Ovary (tissue), 9 donors: ENCODE data around the gene FNDC3A. TPM values are rescaled to one million over a fixed set of nuclear protein-coding genes. Genes with fewer than 3 reads are reported as not detected.

Experiments used
- DNase-seq, 5 donors: peaks; one replicate each; pipeline ENCODE4 v3.0.0-alpha.2; 2019 to 2020
- H3K27ac ChIP-seq, 2 donors: fragments of 200-600 bp; one replicate each; pipeline versions ENCODE4 v1.5.1 to v1.8.0; 2019 to 2022
- H3K27me3 ChIP-seq: fragments of 200-600 bp; one replicate; pipeline ENCODE4 v1.8.0; 2022
- H3K36me3 ChIP-seq: fragments of 200-600 bp; sonication (generic); one replicate; pipeline ENCODE4 v1.5.1; 2019
- H3K4me1 ChIP-seq: one replicate; pipeline ENCODE4 v1.8.1; 2013; ENCODE audit warnings: mild to moderate bottlenecking, moderate library complexity; ENCODE audit not compliant: insufficient read depth
- H3K4me3 ChIP-seq: fragments of 200-600 bp; sonication (generic); one replicate; pipeline ENCODE4 v1.5.1; 2017
- H3K9me3 ChIP-seq, 2 donors: fragments of 200-600 bp in 1 of 2; sonication (generic) in 1 of 2; one replicate each; pipeline versions ENCODE4 v1.5.1 to v1.8.1; 2013 to 2019; ENCODE audit warnings: mild to moderate bottlenecking in 1 of 2, moderate library complexity in 1 of 2
- CTCF ChIP-seq, 3 donors: fragments of 450-650 bp in 2 of 3; fragments of 200-600 bp in 1 of 3; IDR thresholded peaks; one replicate each; pipeline versions ENCODE4 v1.5.1 to v1.8.0; 2016 to 2022; ENCODE audit warnings: antibody characterized with exemption in 3 of 3, mild to moderate bottlenecking in 1 of 3
- EP300 ChIP-seq: sonication (generic); formaldehyde crosslinking; IDR thresholded peaks from one replicate; pipeline ENCODE4 v1.6.1; 2017; ENCODE audit warnings: antibody characterized with exemption
- POLR2A ChIP-seq: fragments of 450-650 bp; IDR thresholded peaks from one replicate; pipeline ENCODE4 v1.6.1; 2017; ENCODE audit warnings: antibody characterized with exemption, mild to moderate bottlenecking, moderate library complexity
- WGBS, 3 donors: extraction: QIAGEN DNeasy Blood & Tissue Kit in 1 of 3; methylation state at CpG; one replicate each; pipeline versions ENCODE4 v1.1.5 to v1.1.7; 2013 to 2017; 5-methylcytosine and 5-hydroxymethylcytosine counted together
- intact Hi-C, 4 donors: fragments of 100-400 bp; cut with DNase I; formaldehyde crosslinking; loops; one replicate each; pipeline versions ENCODE4 v1.11.0 to v1.15.1; 2022 to 2023
- polyA plus RNA-seq, 2 donors: library from polyadenylated mRNA; stranded (reverse); fragments of 200-250 nt in 1 of 2; fragments of 350-450 nt in 1 of 2; fragmentation: Illumina TruSeq in 1 of 2; extraction: RNeasy Lipid Tissue Mini Kit (QIAGEN cat#74804) in 1 of 2; gene quantifications; one replicate each; pipeline ENCODE4 v1.2.3, GENCODE V29; 2013 to 2014
- total RNA-seq, 7 donors: library from RNA; depleted of rRNA in 2 of 7; stranded (reverse); fragments of >200 nt in 2 of 7; fragmentation: NEBNext Ultra II Directional in 3 of 7; extraction: Animal tissue kit (Norgen Biotek cat#: 25700) in 3 of 7; gene quantifications; one replicate each; pipeline versions ENCODE4 v1.1.0 to v1.2.4, GENCODE V29; 2016 to 2023
- donor health status: DM: no; HTN: no; CAD: no; lungs with moderate emphysema.
- donor health status: DM: no; HTN: no; CAD: no.
- donor health status: Bipolar disorder and iron deficiency.
- donor health status: DM: yes; HTN: yes; CAD: no.
- donor health status: DM: no; HTN: no; CAD: no.
- donor health status: DM: yes; HTN: yes; CAD: no.

The FNDC3A gene
- total and polyA plus RNA-seq, 9 donors, result 25.5 to 71.6 (median 58.2) TPM

GRCh38 chr13:49248622-49249002 lies 272.9 kb downstream of the FNDC3A start:
- Histone ChIP-seq H3K4me1 (no peaks in the 10 kb centered on the region), H3K36me3 (no peaks in the 10 kb centered on the region), H3K27ac (peak overlapping the region in 1 of 2 donors; percentile 88), H3K9me3 (no peaks in the 10 kb centered on the region), H3K4me3 (peak overlapping the region; percentile 71), H3K27me3 (no peaks in the 10 kb centered on the region)
- no peak for DNase-seq
- 4 to 8% (median 6%) methylated on average over 6 of the region's 6 CpGs for WGBS, 3 donors
- TF ChIP-seq EP300, result no peak
- intact Hi-C loops, result loop anchor here in 1 of 4 donors (5.0 kb wide), 1 partner anchor 189 kb away; no protein-coding TSS in a partner anchor

- Histone ChIP-seq H3K4me1 (peaks cover 2% of the 10 kb centered on the region), H3K36me3 (no peaks in the 10 kb centered on the region), H3K27me3 (no peaks in the 10 kb centered on the region), H3K27ac (no peak overlapping the region), H3K9me3 (no peaks in the 10 kb centered on the region), H3K4me3 (no peak overlapping the region)
- intact Hi-C loops, result no loop called here
- 78 to 82% (median 81%) methylated on average over 5 of the region's 5 CpGs for WGBS, 3 donors
- DNase-seq, result no peak
- TF ChIP-seq CTCF (IDR thresholded peaks at IDR 0.05), result no peak
- TF ChIP-seq POLR2A, result no peak
- TF ChIP-seq EP300, result no peak
Measured at GRCh38 chr13:49251326-49251725, 275.6 kb downstream of the FNDC3A start.

GRCh38 chr13:49253310-49253709 lies 277.6 kb downstream of the FNDC3A start:
- Histone ChIP-seq H3K36me3 (no peaks in the 10 kb centered on the region), H3K9me3 (no peaks in the 10 kb centered on the region), H3K27me3 (no peaks in the 10 kb centered on the region), H3K4me3 (no peak overlapping the region), H3K4me1 (peaks cover 2% of the 10 kb centered on the region), H3K27ac (no peak overlapping the region)
- no peak for TF ChIP-seq CTCF (IDR thresholded peaks at IDR 0.05)
- no peak for TF ChIP-seq EP300
- TF ChIP-seq POLR2A, result no peak
- WGBS, 3 donors, result 95 to 100% (median 100%) methylated on average over 1 of the region's 1 CpG
- DNase-seq, result no peak
- intact Hi-C loops, result no loop called here

- Histone ChIP-seq H3K27ac (no peak overlapping the region), H3K36me3 (no peaks in the 10 kb centered on the region), H3K4me3 (no peak overlapping the region), H3K27me3 (no peaks in the 10 kb centered on the region), H3K4me1 (peaks cover 2% of the 10 kb centered on the region), H3K9me3 (no peaks in the 10 kb centered on the region)
- intact Hi-C loops, result no loop called here
- no peak for TF ChIP-seq EP300
- no peak for TF ChIP-seq POLR2A
- no peak for TF ChIP-seq CTCF (IDR thresholded peaks at IDR 0.05)
- DNase-seq, result no peak
- WGBS, 3 donors, result 70 to 82% (median 76%) methylated on average over 1 of the region's 1 CpG
Measured at GRCh38 chr13:49254007-49254406, 278.3 kb downstream of the FNDC3A start.

- Histone ChIP-seq H3K4me3 (no peak overlapping the region), H3K9me3 (no peaks in the 10 kb centered on the region), H3K27me3 (no peaks in the 10 kb centered on the region), H3K36me3 (no peaks in the 10 kb centered on the region), H3K4me1 (peaks cover 5% of the 10 kb centered on the region), H3K27ac (no peak overlapping the region)
- TF ChIP-seq EP300 (no peak), CTCF (IDR thresholded peaks at IDR 0.05) (no peak), POLR2A (no peak)
- no peak for DNase-seq
- WGBS, 3 donors, result 42 to 55% (median 54%) methylated on average over 2 of the region's 2 CpGs
- intact Hi-C loops, result no loop called here
Measured at GRCh38 chr13:49256841-49257240, 281.1 kb downstream of the FNDC3A start.
